Activated T-helper 2 cell treated with anti-CD3 and anti-CD28 coated beads, Interferon-gamma antibody, Interleukin-2, Interleukin-4, amounts not matched to agents 10 μg/mL and 5 μg/mL and 100 μg/mL, durations not matched to agents 14 hours and 24 hours and 36 hours (primary cell): ENCODE results near the gene KCNN3. TPM values are rescaled to one million over a fixed set of nuclear protein-coding genes. Genes with fewer than 3 reads are reported as not detected.

ENCODE experiments used
- total RNA-seq: library from RNA; stranded (reverse); gene quantifications from 2 replicates; pipeline ENCODE4 v1.2.3, GENCODE V29; 2022

KCNN3 gene
- total RNA-seq, 1 donor from 2014 or later: 0.91 TPM

Other genes with a start within 250 kb of the KCNN3 start
- gene PMVK, start 66.4 kb upstream of the KCNN3 start, total RNA-seq: 44.7 and 44.8 TPM in 2 replicates
- gene PBXIP1, start 85.8 kb upstream of the KCNN3 start, total RNA-seq: 23.6 and 25.3 TPM in 2 replicates
- 30.4 and 30.6 TPM in 2 replicates for gene PYGO2, start 91.5 kb upstream of the KCNN3 start, total RNA-seq
- gene SHC1, start 100.5 kb upstream of the KCNN3 start, total RNA-seq: 55.4 and 56.1 TPM in 2 replicates
- 169 and 178 TPM in 2 replicates for gene CKS1B, start 104.4 kb upstream of the KCNN3 start, total RNA-seq
- 54.9 and 60.2 TPM in 2 replicates for gene FLAD1, start 113.1 kb upstream of the KCNN3 start, total RNA-seq
- 0.48 and 2.0 TPM in 2 replicates for gene LENEP, start 123.3 kb upstream of the KCNN3 start, total RNA-seq
- 147 and 154 TPM in 2 replicates for gene ZBTB7B, start 132.5 kb upstream of the KCNN3 start, total RNA-seq
- gene DCST2, start 163.5 kb upstream of the KCNN3 start, total RNA-seq: 0.21 and 0.80 TPM in 2 replicates
- gene DCST1, start 163.5 kb upstream of the KCNN3 start, total RNA-seq: 0.11 TPM in 1 of 2 replicates, not detected in the other
- 72.0 and 74.8 TPM in 2 replicates for gene ADAM15, start 181.0 kb upstream of the KCNN3 start, total RNA-seq
- gene EFNA4, start 193.5 kb upstream of the KCNN3 start, total RNA-seq: 9.2 and 10.5 TPM in 2 replicates
- gene EFNA3, start 208.6 kb upstream of the KCNN3 start, total RNA-seq: 6.0 and 7.1 TPM in 2 replicates